Brain microvascular endothelial cell (primary cell): ENCODE data around the gene CERS6.

Experiments
- DNase-seq: peaks from one replicate; pipeline ENCODE4 v3.0.0-alpha.2; 2020
- H3K27ac ChIP-seq: fragments of 250-450 bp; sonication (Bioruptor Pico); 2 replicates; pipeline ENCODE4 v1.5.1; 2020; ENCODE audit warnings: mild to moderate bottlenecking, moderate library complexity
- H3K27me3 ChIP-seq: fragments of 250-450 bp; sonication (Bioruptor Pico); replicated peaks from 2 replicates; pipeline ENCODE4 v1.5.1; 2020; ENCODE audit warnings: mild to moderate bottlenecking
- H3K36me3 ChIP-seq: fragments of 250-450 bp; sonication (Bioruptor Pico); replicated peaks from 2 replicates; pipeline ENCODE4 v1.5.1; 2020; ENCODE audit warnings: mild to moderate bottlenecking
- H3K4me3 ChIP-seq: 2 replicates; pipeline ENCODE4 v1.5.1; 2011; ENCODE audit warnings: low read depth, mild to moderate bottlenecking, control low read depth, low read length, moderate library complexity
- CTCF ChIP-seq: IDR thresholded peaks from 2 replicates; pipeline ENCODE4 v1.5.1; 2011; ENCODE audit warnings: low read depth, mild to moderate bottlenecking, moderate library complexity, low read length, control low read depth, inconsistent platforms; ENCODE audit errors: missing control alignments
- in situ Hi-C: cut with HindIII; loops from 2 replicates; pipeline ENCODE4 v1.10.0; 2017; ENCODE audit warnings: low sequenced_read_pairs, low pct_ligation_motif_present

The CERS6 gene

GRCh38 chr2:168781191-168781817 is 325.2 kb downstream of the CERS6 start:
- DNase-seq = no peak
- no peak for TF ChIP-seq CTCF
- in situ Hi-C loops = no loop called here
- no peaks in the 10 kb centered on the region for H3K27me3 ChIP-seq
- no peak overlapping the region for H3K27ac ChIP-seq
- H3K4me3 ChIP-seq = no peak overlapping the region
- no peaks in the 10 kb centered on the region for H3K36me3 ChIP-seq

GRCh38 chr2:168782271-168782670 is 326.2 kb downstream of the CERS6 start:
- DNase-seq = no peak
- in situ Hi-C loops = no loop called here
- no peak overlapping the region for H3K4me3 ChIP-seq

GRCh38 chr2:168784993-168785392 is 328.9 kb downstream of the CERS6 start:
- no peaks in the 10 kb centered on the region for H3K27me3 ChIP-seq
- no peak for TF ChIP-seq CTCF
- no peak overlapping the region for H3K4me3 ChIP-seq
- in situ Hi-C loops = no loop called here
- H3K27ac ChIP-seq = no peak overlapping the region
- no peak for DNase-seq
- H3K36me3 ChIP-seq = no peaks in the 10 kb centered on the region

More at GRCh38 chr2:168782271-168782670, 326.2 kb downstream of the CERS6 start:
- no peak for TF ChIP-seq CTCF
- H3K27me3 ChIP-seq = no peaks in the 10 kb centered on the region
- no peak overlapping the region for H3K27ac ChIP-seq
- no peaks in the 10 kb centered on the region for H3K36me3 ChIP-seq

GRCh38 chr2:168787098-168787781 is 331.2 kb downstream of the CERS6 start:
- no peak for DNase-seq
- Histone ChIP-seq H3K27ac (no peak overlapping the region), H3K36me3 (no peaks in the 10 kb centered on the region), H3K4me3 (no peak overlapping the region), H3K27me3 (no peaks in the 10 kb centered on the region)
- in situ Hi-C loops = no loop called here
- TF ChIP-seq CTCF = no peak

- in situ Hi-C loops = no loop called here
- Histone ChIP-seq H3K36me3 (no peaks in the 10 kb centered on the region), H3K27ac (no peak overlapping the region), H3K27me3 (no peaks in the 10 kb centered on the region), H3K4me3 (no peak overlapping the region)
- DNase-seq = no peak
- no peak for TF ChIP-seq CTCF
Observed at GRCh38 chr2:168787782-168788376, 331.8 kb downstream of the CERS6 start.
